ENCODE data around the gene ARHGAP15.

GRCh38 chr2:143623231-143623908, 494.2 kb downstream of the ARHGAP15 start:
- no peak for TF ChIP-seq CTCF (conservative IDR thresholded peaks at IDR 0.05; ENCODE audit: low read length)
- no peak for TF ChIP-seq EZH2phosphoT487 (IDR thresholded peaks at IDR 0.05; ENCODE audit: borderline replicate concordance, low read depth, low read length)

Measured in OCI-LY7 (cell line).